CD4-positive, alpha-beta T cell treated with Interleukin-10 for 1 hour (primary cell): Measurements from ENCODE around the gene POU3F4.
A peak's percentile ranks its signal among the peaks of the same experiment; 100 is the strongest.

ENCODE experiments used
- DNase-seq: peaks from one replicate; pipeline ENCODE4 v3.0.0-alpha.2; 2020

Gene POU3F4

GRCh38 chrX:83508006-83508405, at the start of gene POU3F4:
Gene POU3F4 (plus strand): TSS chrX:83508290. CDS start chrX:83508325, 35 bp downstream.
- DNase-seq: no peak

- peak; percentile 12 for DNase-seq
These were observed 38.5 kb upstream of the POU3F4 start for GRCh38 chrX:83469551-83469950.

- DNase-seq: no peak
These were observed 12.2 kb upstream of the POU3F4 start for GRCh38 chrX:83495898-83496297.

GRCh38 chrX:83501003-83501402, 7.1 kb upstream of the POU3F4 start:
- no peak for DNase-seq

- DNase-seq: no peak
These were observed 6.6 kb upstream of the POU3F4 start for GRCh38 chrX:83501530-83501929.

GRCh38 chrX:83504721-83505479, 3.2 kb upstream of the POU3F4 start:
- DNase-seq: no peak

GRCh38 chrX:83508526-83509253, 600 bp downstream of the POU3F4 start:
- no peak for DNase-seq

GRCh38 chrX:83509254-83509801, 1.2 kb downstream of the POU3F4 start:
- no peak for DNase-seq

GRCh38 chrX:83510510-83511062, 2.5 kb downstream of the POU3F4 start:
- no peak for DNase-seq

- DNase-seq: no peak
These were observed 3.1 kb downstream of the POU3F4 start for GRCh38 chrX:83511208-83511607.

GRCh38 chrX:83512111-83512510, 4.0 kb downstream of the POU3F4 start:
- no peak for DNase-seq

GRCh38 chrX:83516597-83516996, 8.5 kb downstream of the POU3F4 start:
- no peak for DNase-seq

- DNase-seq: no peak
These were observed 13.8 kb downstream of the POU3F4 start for GRCh38 chrX:83521905-83522304.

GRCh38 chrX:83529950-83530349, 21.9 kb downstream of the POU3F4 start:
- DNase-seq: no peak

GRCh38 chrX:83535417-83536196, 27.5 kb downstream of the POU3F4 start:
- no peak for DNase-seq
